Left lobe of liver (tissue), 2 donors: Measurements from ENCODE around the gene PLEKHB2. TPM values are rescaled to one million over a fixed set of nuclear protein-coding genes. Genes with fewer than 3 reads are reported as not detected.
"Not testable (repeated sequence)": the region's sequence is repeated elsewhere in the genome, so short reads cannot be mapped to it uniquely, and the experiment has no call there.

Source experiments
- ATAC-seq: fragments of 200-7000 bp; cut with Tn5 transposase; one replicate; pipeline ENCODE4 v1.9.1; 2020; ENCODE audit warnings: mild to moderate bottlenecking, moderate library complexity
- DNase-seq: peaks from one replicate; pipeline ENCODE4 v3.0.0-alpha.2; 2020; ENCODE audit warnings: low spot score
- total RNA-seq: library from RNA; stranded (reverse); gene quantifications from one replicate; pipeline ENCODE4 v1.2.1, GENCODE V29; 2021
- donor health status: DM: no; HTN: no; CAD: no; lungs with moderate emphysema.
- donor health status: DM: no; HTN: yes; CAD: no.

Gene PLEKHB2
- total RNA-seq, 1 donor from 2014 or later: 10.7 TPM

- DNase-seq (no peak), ATAC-seq (no peak)
Measured at GRCh38 chr2:131132729-131133128, 27.6 kb downstream of the PLEKHB2 start.

GRCh38 chr2:131140581-131140980 lies 35.4 kb downstream of the PLEKHB2 start:
- ATAC-seq: no peak

GRCh38 chr2:131142849-131143248 lies 37.7 kb downstream of the PLEKHB2 start:
- DNase-seq (no peak), ATAC-seq (no peak)

More at GRCh38 chr2:131140581-131140980, 35.4 kb downstream of the PLEKHB2 start:
- DNase-seq: no peak

- ATAC-seq (no peak), DNase-seq (no peak)
Measured at GRCh38 chr2:131143803-131144202, 38.7 kb downstream of the PLEKHB2 start.

- no peak for ATAC-seq
- DNase-seq: no peak
Measured at GRCh38 chr2:131145040-131145439, 39.9 kb downstream of the PLEKHB2 start.

GRCh38 chr2:131146231-131146630 lies 41.1 kb downstream of the PLEKHB2 start:
- ATAC-seq (peak; percentile 29), DNase-seq (no peak)

GRCh38 chr2:131146749-131147148 lies 41.6 kb downstream of the PLEKHB2 start:
- no peak for ATAC-seq

GRCh38 chr2:131148426-131148825 lies 43.3 kb downstream of the PLEKHB2 start:
- ATAC-seq (peak; percentile 39), DNase-seq (no peak)

More at GRCh38 chr2:131146749-131147148, 41.6 kb downstream of the PLEKHB2 start:
- no peak for DNase-seq

- DNase-seq, ATAC-seq: not testable (repeated sequence)
Measured at GRCh38 chr2:131150109-131150508, 45.0 kb downstream of the PLEKHB2 start.

- ATAC-seq: no peak
- DNase-seq: no peak
Measured at GRCh38 chr2:131151398-131151797, 46.3 kb downstream of the PLEKHB2 start.

- no peak for DNase-seq
Measured at GRCh38 chr2:131152074-131152473, 46.9 kb downstream of the PLEKHB2 start.

GRCh38 chr2:131153529-131153928 lies 48.4 kb downstream of the PLEKHB2 start:
- DNase-seq (no peak), ATAC-seq (peak; percentile 24)

More at GRCh38 chr2:131152074-131152473, 46.9 kb downstream of the PLEKHB2 start:
- no peak for ATAC-seq

- peak; percentile 93 for ATAC-seq
Measured at GRCh38 chr2:131154071-131154531, 49.0 kb downstream of the PLEKHB2 start.

GRCh38 chr2:131154647-131155046 lies 49.5 kb downstream of the PLEKHB2 start:
- no peak for DNase-seq
- no peak for ATAC-seq

More at GRCh38 chr2:131154071-131154531, 49.0 kb downstream of the PLEKHB2 start:
- DNase-seq: peak; percentile 56

- ATAC-seq: no peak
- no peak for DNase-seq
Measured at GRCh38 chr2:131155208-131155855, 50.2 kb downstream of the PLEKHB2 start.

- no peak for DNase-seq
- ATAC-seq: peak; percentile 29
Measured at GRCh38 chr2:131156452-131157149, 51.5 kb downstream of the PLEKHB2 start.

GRCh38 chr2:131165562-131165961 lies 60.4 kb downstream of the PLEKHB2 start:
- not testable (repeated sequence) for ATAC-seq, DNase-seq

- DNase-seq (no peak), ATAC-seq (no peak)
Measured at GRCh38 chr2:131168538-131168937, 63.4 kb downstream of the PLEKHB2 start.

GRCh38 chr2:131178050-131178449 lies 72.9 kb downstream of the PLEKHB2 start:
- DNase-seq, ATAC-seq: not testable (repeated sequence)

GRCh38 chr2:131178721-131179418 lies 73.7 kb downstream of the PLEKHB2 start:
- not testable (repeated sequence) for DNase-seq, ATAC-seq

- DNase-seq, ATAC-seq: not testable (repeated sequence)
Measured at GRCh38 chr2:131181451-131181850, 76.3 kb downstream of the PLEKHB2 start.
